GM12892 (cell line): ENCODE results near the gene GALK1.

Experiments
- POLR2A ChIP-seq: IDR thresholded peaks from 2 replicates; pipeline ENCODE4 v1.6.1; 2011; ENCODE audit warnings: low read depth, low read length, control low read depth
- POLR2AphosphoS5 ChIP-seq: IDR thresholded peaks from 2 replicates; pipeline ENCODE4 v1.6.1; 2011; ENCODE audit warnings: low read depth, low read length, control low read depth
- TAF1 ChIP-seq: IDR thresholded peaks from 2 replicates; pipeline ENCODE4 v1.6.1; 2011; ENCODE audit warnings: low read depth, mild to moderate bottlenecking, control low read depth, low read length, borderline replicate concordance

DNA sequence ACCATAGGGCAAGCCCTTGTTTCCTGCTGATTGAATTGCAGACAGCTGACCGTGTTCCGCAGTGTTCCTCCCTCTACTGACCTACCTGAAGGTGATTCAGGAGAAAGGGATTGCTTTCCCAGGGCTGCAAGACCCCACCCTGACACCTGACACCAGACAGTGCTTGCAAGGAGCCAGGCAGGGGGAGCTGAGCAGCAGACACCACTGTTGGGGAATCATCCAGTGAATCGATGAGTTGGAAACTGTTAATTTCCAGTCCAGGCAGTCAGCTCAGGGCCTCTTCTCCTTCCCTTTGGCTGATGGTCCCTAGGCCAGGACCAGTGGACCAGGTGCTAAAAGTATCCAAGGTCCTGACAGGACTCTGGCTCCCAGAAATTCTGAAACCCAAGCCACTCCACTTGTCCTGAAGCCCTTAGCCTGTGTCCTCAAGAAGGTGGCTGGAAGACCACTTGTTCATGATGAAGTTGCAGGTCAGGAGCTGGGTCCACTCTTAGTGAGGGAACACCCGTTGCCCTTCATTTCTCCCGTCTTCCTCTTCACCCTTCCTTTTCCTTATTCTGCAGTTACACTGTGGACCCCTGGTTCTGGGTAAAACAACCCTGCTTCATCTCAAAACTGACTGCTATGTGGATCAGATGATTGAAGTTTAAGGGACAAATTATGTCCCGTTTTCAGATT lies 10.1 kb upstream of the GALK1 start:
- TF ChIP-seq POLR2AphosphoS5 (peak; percentile 90), POLR2A (peak; percentile 54), TAF1 (no peak)
